ENCODE data around the gene TPPP2.

Gene TPPP2

DNA sequence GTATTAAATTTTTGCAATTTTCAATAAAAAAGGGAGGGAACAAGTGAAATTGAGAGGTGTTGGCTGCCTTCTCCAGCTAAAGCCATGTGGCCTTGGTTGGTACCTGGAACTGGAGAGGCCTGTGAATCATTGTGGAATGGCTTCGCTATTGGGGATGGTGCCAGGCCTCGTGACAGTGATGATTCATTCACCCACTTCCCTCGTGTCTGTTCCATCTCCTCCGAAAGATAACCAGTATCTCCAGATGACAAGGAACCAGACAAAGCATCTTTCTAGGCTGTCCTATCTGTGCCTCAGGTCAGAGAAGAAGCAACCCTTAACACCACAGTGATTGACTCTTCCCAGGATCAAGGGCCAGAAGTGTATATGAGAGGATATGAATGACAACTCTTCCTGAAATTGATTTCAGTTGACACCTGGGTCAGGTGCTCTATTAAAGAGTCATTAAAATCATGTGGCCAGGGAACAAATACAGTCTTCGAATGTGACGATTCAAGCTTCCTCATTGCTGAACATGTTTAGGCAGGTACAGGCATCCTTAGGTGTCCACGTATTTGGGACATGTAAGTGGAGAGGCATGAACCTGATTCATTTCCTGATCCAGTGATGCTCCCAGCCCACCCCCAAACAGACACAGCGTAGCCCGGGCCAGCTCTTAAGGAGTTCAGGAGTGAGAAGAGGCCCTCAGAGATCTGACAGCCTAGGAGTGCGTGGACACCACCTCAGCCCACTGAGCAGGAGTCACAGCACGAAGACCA lies 11.8 kb downstream of the TPPP2 start, which contains the start of gene RNASE7:
RNASE7 (plus strand) TSS at position 687 of the 758 bp plus-strand sequence. CDS start 631 bp downstream, outside the sequence.
- H3K4me1 Mint-ChIP-seq = peaks cover 9% of the 10 kb centered on the region
- peaks cover 3% of the 10 kb centered on the region for H3K27me3 Mint-ChIP-seq
- no peaks in the 10 kb centered on the region for H3K9me3 Mint-ChIP-seq
- no peaks in the 10 kb centered on the region for H3K36me3 Mint-ChIP-seq
- H3K4me3 Mint-ChIP-seq = no peak within 1 kb of the TSS
- H3K27ac Mint-ChIP-seq = peak within 1 kb of the TSS; percentile 42

- no peak overlapping the region for H3K27ac Mint-ChIP-seq
- H3K4me3 Mint-ChIP-seq = no peak overlapping the region
- no peaks in the 10 kb centered on the region for H3K9me3 Mint-ChIP-seq
- peaks cover 6% of the 10 kb centered on the region for H3K27me3 Mint-ChIP-seq
- H3K36me3 Mint-ChIP-seq = no peaks in the 10 kb centered on the region
- peaks cover 9% of the 10 kb centered on the region for H3K4me1 Mint-ChIP-seq
These were observed 12.9 kb downstream of the TPPP2 start for GRCh38 chr14:21042918-21043317.

DNA sequence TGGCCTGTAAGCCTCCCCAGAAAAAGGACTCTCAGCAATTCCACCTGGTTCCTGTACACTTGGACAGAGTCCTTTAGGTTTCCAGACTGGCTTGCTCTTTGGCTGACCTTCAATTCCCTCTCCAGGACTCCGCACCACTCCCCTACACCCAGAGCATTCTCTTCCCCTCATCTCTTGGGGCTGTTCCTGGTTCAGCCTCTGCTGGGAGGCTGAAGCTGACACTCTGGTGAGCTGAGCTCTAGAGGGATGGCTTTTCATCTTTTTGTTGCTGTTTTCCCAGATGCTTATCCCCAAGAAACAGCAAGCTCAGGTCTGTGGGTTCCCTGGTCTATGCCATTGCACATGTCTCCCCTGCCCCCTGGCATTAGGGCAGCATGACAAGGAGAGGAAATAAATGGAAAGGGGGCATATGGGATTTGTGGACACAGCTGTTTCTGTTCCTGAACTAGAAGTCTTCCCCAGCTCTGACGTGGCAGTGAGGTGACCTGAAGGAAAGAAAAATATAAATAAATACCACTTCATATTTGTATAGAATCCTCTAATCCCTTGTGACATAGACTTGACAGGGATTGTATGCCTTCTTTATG lies 13.5 kb downstream of the TPPP2 start:
- Mint-ChIP-seq H3K4me1 (peaks cover 9% of the 10 kb centered on the region), H3K4me3 (no peak overlapping the region), H3K27ac (no peak overlapping the region), H3K27me3 (peaks cover 6% of the 10 kb centered on the region), H3K9me3 (no peaks in the 10 kb centered on the region), H3K36me3 (no peaks in the 10 kb centered on the region)

- no peaks in the 10 kb centered on the region for H3K9me3 Mint-ChIP-seq
- no peak overlapping the region for H3K4me3 Mint-ChIP-seq
- H3K27ac Mint-ChIP-seq = no peak overlapping the region
- peaks cover 9% of the 10 kb centered on the region for H3K4me1 Mint-ChIP-seq
- H3K27me3 Mint-ChIP-seq = peaks cover 6% of the 10 kb centered on the region
- H3K36me3 Mint-ChIP-seq = no peaks in the 10 kb centered on the region
These were observed 14.1 kb downstream of the TPPP2 start for GRCh38 chr14:21043974-21044618.

DNA sequence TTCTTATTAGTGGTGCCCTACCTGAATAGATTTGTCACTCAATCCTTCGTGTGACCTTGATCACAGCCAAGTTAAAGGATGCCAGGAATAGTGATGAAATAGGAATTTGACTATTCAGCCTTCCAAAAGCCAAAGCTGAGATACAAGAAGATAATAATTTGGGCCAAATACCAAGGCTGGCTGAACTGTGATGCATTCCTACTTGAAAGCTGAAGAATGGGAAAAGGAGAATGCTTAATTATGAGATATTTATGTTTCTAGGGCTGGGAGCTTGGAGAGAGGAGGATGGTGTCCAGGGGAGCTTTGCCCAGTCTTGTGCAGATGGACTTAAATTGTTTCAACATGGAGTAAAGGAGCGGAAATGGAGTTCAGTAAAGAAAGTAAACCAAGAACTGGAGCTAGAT lies 17.4 kb downstream of the TPPP2 start:
- Mint-ChIP-seq H3K4me1 (peaks cover 9% of the 10 kb centered on the region), H3K4me3 (no peak overlapping the region), H3K27me3 (peaks cover 6% of the 10 kb centered on the region), H3K9me3 (no peaks in the 10 kb centered on the region), H3K27ac (no peak overlapping the region), H3K36me3 (no peaks in the 10 kb centered on the region)

- Mint-ChIP-seq H3K36me3 (no peaks in the 10 kb centered on the region), H3K4me3 (no peak overlapping the region), H3K27me3 (peaks cover 3% of the 10 kb centered on the region), H3K4me1 (peaks cover 9% of the 10 kb centered on the region), H3K9me3 (no peaks in the 10 kb centered on the region), H3K27ac (no peak overlapping the region)
These were observed 18.6 kb downstream of the TPPP2 start for GRCh38 chr14:21048638-21049037.

GRCh38 chr14:21049271-21049673 lies 19.3 kb downstream of the TPPP2 start:
- no peaks in the 10 kb centered on the region for H3K9me3 Mint-ChIP-seq
- peaks cover 3% of the 10 kb centered on the region for H3K27me3 Mint-ChIP-seq
- no peaks in the 10 kb centered on the region for H3K36me3 Mint-ChIP-seq
- H3K27ac Mint-ChIP-seq = no peak overlapping the region
- H3K4me1 Mint-ChIP-seq = peaks cover 6% of the 10 kb centered on the region
- H3K4me3 Mint-ChIP-seq = no peak overlapping the region

GRCh38 chr14:21050597-21050996 lies 20.6 kb downstream of the TPPP2 start:
- H3K9me3 Mint-ChIP-seq = no peaks in the 10 kb centered on the region
- no peak overlapping the region for H3K4me3 Mint-ChIP-seq
- H3K4me1 Mint-ChIP-seq = no peaks in the 10 kb centered on the region
- H3K36me3 Mint-ChIP-seq = no peaks in the 10 kb centered on the region
- H3K27ac Mint-ChIP-seq = no peak overlapping the region
- H3K27me3 Mint-ChIP-seq = peaks cover 3% of the 10 kb centered on the region

DNA sequence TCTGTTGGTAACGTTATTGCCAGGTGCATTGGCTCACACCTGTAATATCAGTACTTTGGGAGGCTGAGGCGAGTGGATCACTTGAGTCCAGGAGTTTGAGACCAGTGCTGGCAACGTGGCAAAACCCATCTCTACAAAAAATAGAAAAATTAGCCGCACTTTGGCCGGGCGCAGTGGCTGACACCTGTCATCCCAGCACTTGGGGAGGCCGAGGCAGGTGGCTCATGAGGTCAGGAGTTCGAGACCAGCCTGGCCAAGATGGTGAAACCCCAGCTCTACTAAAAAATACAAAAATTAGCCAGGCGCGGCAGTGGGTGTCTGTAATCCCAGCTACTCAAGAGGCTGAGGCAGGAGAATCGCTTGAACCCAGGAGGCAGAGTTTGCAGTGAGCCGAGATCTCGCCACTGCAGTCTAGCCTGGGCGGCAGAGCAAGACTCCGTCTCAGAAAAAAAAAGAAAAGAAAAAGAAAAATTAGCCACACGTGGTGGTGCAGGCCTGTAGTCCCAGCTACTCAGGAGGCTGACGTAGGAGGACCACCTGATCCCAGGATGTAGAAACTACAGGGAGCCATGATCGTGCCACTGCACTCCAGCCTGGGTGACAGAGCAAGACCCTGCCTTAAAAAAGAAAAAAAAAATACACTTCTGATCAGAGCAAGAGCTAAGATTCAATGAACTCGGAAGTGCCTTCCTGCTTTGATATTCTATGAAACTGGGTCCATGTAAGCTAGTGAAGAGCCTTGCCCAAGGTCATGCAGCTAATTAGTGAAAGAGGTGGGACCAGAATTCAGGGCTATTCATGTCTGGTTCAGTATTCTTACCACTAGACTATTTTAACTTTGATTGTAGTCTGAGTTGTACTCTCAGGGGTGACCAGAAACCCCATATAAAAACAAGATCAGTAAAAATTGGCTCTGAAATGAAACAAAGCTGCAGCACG lies 23.4 kb downstream of the TPPP2 start:
- Mint-ChIP-seq H3K4me3 (no peak overlapping the region), H3K9me3 (no peaks in the 10 kb centered on the region), H3K36me3 (no peaks in the 10 kb centered on the region), H3K27me3 (no peaks in the 10 kb centered on the region), H3K27ac (no peak overlapping the region), H3K4me1 (no peaks in the 10 kb centered on the region)

- no peak overlapping the region for H3K4me3 Mint-ChIP-seq
- no peak overlapping the region for H3K27ac Mint-ChIP-seq
- H3K27me3 Mint-ChIP-seq = no peaks in the 10 kb centered on the region
- no peaks in the 10 kb centered on the region for H3K9me3 Mint-ChIP-seq
- no peaks in the 10 kb centered on the region for H3K36me3 Mint-ChIP-seq
- H3K4me1 Mint-ChIP-seq = no peaks in the 10 kb centered on the region
These were observed 24.2 kb downstream of the TPPP2 start for GRCh38 chr14:21054123-21054767.

- Mint-ChIP-seq H3K27me3 (peaks cover under 1% of the 10 kb centered on the region), H3K27ac (no peak overlapping the region), H3K9me3 (no peaks in the 10 kb centered on the region), H3K4me3 (no peak overlapping the region), H3K36me3 (no peaks in the 10 kb centered on the region), H3K4me1 (no peaks in the 10 kb centered on the region)
These were observed 24.7 kb downstream of the TPPP2 start for GRCh38 chr14:21054768-21055145.

GRCh38 chr14:21055432-21056117 lies 25.6 kb downstream of the TPPP2 start:
- Mint-ChIP-seq H3K27me3 (peaks cover 2% of the 10 kb centered on the region), H3K27ac (no peak overlapping the region), H3K4me1 (no peaks in the 10 kb centered on the region), H3K36me3 (no peaks in the 10 kb centered on the region), H3K4me3 (no peak overlapping the region), H3K9me3 (no peaks in the 10 kb centered on the region)

- Mint-ChIP-seq H3K9me3 (no peaks in the 10 kb centered on the region), H3K27me3 (peaks cover 2% of the 10 kb centered on the region), H3K4me3 (no peak overlapping the region), H3K36me3 (no peaks in the 10 kb centered on the region), H3K4me1 (no peaks in the 10 kb centered on the region), H3K27ac (no peak overlapping the region)
These were observed 26.6 kb downstream of the TPPP2 start for GRCh38 chr14:21056520-21057163.
